GM19395 (cell line): Measurements from ENCODE around the gene XIRP2.

ENCODE experiments used
- ATAC-seq: cut with Tn5 transposase; IDR thresholded peaks from one replicate; pipeline ENCODE4 v1.9.1; 2021; ENCODE audit warnings: mild to moderate bottlenecking, moderate library complexity; ENCODE audit not compliant: unreplicated experiment

XIRP2 gene, protein sequence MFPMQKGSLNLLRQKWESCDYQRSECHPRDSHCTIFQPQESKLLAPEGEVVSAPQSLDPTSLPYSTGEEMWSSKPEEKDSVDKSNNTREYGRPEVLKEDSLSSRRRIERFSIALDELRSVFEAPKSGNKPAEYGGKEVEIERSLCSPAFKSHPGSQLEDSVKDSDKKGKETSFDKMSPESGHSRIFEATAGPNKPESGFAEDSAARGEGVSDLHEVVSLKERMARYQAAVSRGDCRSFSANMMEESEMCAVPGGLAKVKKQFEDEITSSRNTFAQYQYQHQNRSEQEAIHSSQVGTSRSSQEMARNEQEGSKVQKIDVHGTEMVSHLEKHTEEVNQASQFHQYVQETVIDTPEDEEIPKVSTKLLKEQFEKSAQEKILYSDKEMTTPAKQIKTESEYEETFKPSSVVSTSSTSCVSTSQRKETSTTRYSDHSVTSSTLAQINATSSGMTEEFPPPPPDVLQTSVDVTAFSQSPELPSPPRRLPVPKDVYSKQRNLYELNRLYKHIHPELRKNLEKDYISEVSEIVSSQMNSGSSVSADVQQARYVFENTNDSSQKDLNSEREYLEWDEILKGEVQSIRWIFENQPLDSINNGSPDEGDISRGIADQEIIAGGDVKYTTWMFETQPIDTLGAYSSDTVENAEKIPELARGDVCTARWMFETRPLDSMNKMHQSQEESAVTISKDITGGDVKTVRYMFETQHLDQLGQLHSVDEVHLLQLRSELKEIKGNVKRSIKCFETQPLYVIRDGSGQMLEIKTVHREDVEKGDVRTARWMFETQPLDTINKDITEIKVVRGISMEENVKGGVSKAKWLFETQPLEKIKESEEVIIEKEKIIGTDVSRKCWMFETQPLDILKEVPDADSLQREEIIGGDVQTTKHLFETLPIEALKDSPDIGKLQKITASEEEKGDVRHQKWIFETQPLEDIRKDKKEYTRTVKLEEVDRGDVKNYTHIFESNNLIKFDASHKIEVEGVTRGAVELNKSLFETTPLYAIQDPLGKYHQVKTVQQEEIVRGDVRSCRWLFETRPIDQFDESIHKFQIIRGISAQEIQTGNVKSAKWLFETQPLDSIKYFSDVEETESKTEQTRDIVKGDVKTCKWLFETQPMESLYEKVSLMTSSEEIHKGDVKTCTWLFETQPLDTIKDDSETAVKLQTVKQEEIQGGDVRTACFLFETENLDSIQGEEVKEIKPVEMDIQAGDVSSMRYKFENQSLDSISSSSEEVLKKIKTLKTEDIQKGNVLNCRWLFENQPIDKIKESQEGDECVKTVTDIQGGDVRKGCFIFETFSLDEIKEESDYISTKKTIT (N-terminal part only)

DNA sequence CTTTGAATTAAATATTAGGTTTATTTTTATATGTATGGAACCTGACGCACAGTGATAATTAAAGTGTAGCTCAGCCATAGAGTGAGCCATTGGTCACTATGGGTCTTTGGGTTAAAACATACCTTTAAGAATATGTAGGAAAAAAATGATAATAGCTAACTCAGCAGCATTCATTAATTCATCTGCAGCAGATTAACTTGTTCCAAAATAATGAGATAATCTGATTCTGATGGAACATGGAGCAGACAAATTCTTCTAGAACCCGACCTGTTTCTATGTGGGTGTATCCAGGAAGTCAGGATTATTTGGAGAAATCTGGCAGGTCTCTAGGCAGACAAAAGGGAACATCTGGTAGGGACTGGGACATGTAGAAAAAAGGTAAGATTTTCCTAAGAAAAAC, at the start of gene XIRP2:
Gene XIRP2, plus strand, starts transcription at position 301 of the 400 bp plus-strand sequence. CDS start 15,003 bp downstream, outside the sequence.
- no peak for ATAC-seq

DNA sequence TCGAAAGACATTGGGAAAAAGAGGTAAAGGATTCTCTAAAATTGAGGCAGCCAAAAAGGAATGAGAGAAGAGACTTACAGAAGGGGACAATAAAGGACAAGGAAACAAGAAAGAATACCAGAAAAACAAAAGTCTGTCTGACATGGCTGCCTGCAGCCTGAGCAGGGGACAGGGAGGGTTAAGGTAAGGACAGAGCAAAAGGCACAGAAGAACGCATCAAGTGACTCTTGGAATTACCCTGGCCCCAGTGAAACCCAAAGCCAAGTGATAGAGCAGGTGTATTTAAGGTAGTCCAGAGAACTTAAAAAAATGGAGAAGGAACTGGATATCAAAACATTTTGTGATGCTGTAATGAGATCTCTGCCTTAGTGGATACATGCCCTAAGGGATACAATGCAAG, 47.1 kb upstream of the XIRP2 start:
- no peak for ATAC-seq

DNA sequence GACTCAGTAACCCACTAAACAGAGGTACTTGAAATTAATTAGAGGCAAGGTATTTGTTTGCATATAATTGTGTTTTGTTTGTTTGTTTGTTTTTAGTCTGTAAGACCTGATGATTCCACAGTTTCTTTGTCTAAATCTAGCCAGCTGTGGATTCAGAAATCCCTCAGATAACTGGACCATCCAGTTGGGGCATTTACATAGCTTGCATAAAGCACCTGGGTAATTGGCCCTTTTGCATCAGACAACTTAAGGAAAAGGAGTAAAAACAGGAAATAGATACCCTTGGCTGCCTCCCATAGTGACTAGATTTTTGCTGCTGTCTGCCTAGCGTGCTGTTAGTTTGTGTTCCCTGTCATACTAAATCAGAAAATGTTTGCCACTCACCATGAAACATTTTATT, 46.6 kb upstream of the XIRP2 start:
- ATAC-seq: no peak

DNA sequence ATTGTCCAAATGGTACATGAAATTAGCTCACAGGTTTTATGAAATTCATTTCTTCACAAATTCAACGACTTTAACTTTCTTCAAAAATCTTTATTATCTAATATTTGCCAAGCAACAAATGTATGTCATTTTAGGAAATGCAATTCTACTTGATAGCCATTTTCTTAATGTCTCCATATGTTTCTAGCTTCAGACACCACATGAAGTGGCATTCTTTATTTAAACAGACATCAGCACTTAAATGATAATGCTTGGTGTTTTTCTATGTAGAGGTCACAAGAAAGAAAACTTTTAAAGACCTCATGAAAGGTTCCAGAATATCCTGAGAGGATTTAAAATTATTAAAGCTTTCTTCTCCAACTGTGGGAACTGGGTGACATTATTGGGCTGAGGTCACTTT, 44.2 kb upstream of the XIRP2 start:
- ATAC-seq: no peak

DNA sequence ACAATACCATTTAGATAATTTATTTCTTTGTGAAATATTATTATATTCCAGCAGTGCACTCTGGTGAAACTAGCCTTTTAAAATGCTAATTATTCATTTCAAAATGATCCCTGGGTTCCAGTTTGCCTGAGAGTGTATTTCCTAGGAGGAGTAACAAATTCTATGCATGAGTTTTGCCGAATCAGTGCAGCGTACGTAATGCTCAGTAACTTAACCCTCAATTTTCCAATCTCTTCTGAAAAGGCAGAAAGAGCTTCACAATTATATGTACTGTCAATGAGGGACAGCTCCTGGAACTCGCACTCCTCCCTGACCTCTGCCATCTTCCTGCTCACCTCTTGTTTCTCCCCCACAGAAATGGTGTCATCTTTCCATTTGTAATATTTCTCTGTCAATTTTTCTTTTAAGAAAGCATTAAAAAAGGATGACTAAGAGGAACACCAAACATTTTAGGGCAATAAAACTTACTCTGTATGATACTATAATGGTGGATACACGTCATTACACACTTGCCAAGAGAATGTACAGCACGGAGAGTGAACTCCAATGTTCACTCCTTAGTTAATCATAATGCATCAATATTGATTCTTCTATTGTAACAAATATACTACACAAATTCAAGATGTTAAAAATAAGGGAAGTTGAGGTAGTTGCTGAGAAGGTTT, 25.7 kb upstream of the XIRP2 start:
- no peak for ATAC-seq

DNA sequence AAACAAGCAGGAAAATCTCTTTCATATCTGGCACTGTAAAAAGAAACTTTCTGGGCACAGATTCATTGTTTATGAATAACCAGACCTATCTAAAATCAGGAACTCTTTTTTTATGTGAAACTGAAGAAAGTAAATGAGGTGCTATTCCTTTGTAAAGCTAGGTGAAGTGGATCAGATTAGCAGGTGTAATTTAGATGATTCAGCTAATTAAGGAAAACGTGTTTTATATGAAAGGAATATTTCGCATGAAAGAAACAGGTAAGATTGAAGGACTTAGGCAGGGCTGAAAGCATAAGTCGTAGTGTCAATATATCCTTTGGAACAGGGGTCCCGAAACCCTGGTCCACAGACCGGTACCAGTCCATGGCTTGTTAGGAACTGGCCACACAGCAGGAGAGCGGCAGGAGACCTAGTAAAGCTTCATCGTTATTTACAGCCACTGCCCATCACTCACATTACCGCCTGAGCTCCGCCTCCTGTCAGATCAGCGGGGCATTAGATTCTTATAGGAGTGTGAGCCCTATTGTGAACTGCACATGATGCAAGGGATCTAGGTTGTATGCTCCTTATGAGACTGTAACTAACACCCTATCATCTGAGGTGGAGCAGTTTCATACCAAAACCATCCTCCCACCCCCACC, 20.3 kb upstream of the XIRP2 start:
- ATAC-seq: no peak

DNA sequence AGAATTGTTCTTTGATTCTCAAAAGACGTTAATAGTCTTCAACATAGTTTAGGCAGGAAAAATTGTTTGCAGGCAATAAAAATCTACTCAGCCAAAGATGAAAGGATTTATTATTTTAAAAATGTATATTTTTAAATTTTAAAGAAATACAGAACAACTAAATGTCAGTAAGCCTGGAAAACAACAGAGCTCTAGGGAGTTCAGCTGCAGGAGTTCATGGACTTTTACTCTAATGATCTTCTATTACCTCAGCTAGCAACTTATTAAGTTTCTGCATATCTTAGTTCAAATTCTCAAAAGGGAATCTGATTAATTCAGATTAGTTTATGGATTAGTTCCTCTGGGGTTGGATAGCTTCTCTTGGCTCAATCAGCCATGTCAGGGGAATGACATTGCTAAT, 17.9 kb upstream of the XIRP2 start:
- no peak for ATAC-seq

DNA sequence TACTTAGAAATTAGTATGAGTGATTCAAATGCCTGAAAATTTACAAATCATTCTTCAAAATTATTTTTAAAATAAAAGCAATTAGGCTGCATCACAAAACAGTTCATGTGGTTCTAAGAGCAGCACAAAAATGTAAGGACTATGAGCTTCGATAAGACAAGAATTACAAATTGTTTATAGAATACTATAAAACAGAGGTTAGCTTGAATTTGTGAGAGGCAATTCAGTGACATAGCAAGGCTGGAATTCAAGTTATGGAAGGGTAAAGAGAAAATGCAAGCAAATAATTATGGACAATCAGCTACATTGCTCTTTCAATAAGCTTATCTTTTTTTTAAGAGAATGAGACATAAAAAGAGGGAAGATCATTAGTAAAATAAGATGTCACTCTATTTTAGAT, 7.1 kb upstream of the XIRP2 start:
- no peak for ATAC-seq

DNA sequence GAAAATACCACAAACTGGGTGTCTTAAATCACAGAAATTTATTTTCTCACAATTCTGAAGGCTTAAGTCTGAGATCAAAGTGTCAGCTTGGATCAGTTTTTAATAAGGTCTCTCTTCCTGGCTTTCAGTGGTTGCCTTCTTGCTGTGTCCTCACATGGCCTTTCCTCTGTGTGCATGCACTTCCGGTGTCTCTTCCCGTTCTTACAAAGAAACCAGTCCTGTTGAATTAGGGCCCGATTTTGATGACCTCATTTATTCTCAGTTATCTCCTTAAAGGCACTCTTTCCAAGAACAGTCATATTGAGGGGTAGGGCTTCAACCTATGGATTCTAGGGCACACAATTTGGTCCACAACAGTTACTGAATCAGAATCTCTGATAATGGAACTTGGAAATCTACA, 5.4 kb upstream of the XIRP2 start:
- ATAC-seq: no peak

DNA sequence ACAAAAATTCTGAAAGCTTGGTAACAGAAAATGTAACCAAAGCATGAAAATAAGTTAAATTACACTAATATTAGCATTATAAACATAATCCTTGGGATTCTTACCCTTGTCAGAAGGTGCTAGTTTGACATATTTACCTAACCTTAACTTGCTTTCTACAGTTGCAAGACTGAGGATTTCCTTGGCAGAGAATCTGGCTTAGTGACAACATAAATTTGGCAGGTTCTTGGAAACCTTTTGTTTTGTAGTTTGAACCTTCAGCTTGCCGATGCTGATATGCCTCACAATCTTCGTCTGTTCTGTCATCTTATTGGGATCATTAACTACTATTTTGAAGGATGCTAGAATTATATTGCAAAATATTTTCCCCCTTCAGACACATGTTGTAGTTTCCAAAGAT, 3.4 kb downstream of the XIRP2 start:
- ATAC-seq: no peak

DNA sequence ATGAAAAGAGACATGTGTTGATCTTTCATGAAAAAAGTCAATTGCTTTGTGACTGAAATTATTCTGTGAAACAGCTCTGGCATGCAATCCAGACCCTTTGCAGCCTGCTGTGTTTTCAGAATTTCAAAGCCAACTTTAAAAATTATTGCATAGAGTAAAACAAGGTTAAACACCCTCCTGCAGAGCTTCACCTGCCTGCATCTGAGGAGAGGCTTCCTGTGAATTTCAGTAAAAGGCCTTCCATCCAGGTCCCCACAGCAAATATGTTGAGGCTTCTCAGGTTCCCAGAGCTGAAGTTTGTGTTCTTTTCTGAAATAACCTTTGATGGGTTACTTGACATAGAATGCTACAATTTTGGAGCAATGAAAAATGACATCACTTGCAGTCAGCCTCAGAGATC, 4.1 kb downstream of the XIRP2 start:
- ATAC-seq: no peak

DNA sequence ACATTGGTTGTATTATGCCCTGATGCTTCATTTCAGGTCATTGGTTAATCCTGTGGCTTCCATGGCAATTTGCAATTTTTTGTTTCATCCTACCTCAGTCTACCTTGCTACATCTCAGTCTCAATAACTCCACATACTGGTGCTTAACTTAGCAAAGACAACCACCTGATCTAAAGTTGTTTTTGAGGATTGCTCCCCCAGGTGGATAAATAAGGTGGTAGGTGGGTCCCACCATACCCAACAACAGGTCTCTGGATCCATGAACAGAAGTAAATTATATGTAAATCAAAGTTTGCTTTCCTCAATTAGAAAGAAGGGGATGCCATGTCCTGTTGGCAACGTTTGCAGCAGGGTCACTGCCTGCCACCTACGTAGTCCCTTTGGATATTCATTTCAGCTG, 7.0 kb downstream of the XIRP2 start:
- no peak for ATAC-seq

DNA sequence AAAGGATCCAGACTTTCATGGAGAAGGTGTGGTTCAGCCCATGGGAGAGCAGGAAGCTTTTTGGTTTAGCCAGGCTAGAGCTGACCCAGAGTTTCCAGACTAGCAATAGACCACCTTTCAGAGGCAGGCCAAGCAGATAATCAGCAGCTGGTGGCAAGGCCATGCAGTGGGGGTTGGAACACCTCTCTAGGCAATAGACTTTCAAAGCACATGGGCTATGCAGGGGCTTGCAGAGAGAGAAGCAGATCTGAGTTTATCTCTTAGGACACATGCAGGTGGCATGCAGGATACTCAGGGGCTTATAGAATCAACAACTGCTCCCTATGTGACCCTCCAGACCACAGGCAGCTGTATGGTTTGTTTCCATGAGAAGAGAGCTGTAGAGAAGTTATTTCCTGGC, 9.4 kb downstream of the XIRP2 start:
- no peak for ATAC-seq

DNA sequence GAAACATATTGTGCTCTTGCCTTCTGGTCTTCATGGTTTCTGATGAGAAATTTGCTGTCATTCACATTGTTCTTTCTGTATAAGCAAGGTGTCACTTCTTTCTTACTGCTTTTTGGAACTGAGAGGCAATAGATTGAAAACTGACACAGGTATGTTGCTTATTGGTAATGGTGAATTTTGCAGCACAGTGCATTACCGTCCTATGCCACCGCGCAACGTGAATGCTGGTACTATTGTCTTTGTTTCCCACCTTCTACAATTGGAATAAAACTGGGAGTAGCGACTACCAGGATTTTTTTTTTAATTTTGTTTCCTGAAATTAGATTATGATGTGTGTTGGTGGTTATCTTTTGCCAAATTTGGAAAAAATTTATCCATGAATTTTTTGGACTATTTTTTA, 11.4 kb downstream of the XIRP2 start:
- ATAC-seq: no peak

DNA sequence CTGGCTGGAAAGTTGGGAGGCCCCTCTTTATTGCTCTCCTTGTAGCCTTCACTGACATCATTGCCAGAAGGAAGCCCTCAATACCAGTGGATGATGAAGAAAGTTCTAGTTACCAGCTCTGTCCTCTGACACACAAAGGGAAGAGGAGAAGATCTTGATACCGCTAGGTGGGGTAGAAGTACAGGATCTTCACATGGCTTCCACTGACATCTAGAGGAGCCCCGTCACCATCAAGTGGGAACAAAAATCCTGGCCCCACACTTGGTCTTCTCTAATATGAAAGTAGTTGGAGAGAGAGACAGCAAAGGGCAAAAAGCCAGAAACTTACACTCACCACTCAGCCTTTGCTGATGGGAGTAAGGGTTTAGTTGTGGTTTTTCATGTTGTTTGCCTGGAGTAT, 12.4 kb downstream of the XIRP2 start:
- no peak for ATAC-seq

DNA sequence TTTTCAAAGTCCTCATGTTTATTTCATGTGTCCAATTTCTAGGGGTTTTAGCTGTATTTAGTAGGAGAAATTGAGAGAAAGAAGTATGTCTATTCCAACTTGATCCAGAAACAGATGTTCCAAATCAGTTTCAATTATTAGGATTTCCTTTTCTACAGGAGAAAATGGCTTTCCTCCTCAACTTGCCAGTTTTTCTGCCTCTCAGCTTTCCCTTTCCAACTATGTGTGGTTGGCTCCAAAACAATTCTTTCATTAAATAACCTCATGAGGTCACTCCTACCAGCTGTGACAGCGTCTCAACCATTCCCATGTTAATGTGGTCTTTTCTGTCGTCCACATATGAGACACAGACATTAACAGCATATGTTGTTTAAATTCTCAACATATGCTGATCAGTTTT, 13.1 kb downstream of the XIRP2 start:
- no peak for ATAC-seq

DNA sequence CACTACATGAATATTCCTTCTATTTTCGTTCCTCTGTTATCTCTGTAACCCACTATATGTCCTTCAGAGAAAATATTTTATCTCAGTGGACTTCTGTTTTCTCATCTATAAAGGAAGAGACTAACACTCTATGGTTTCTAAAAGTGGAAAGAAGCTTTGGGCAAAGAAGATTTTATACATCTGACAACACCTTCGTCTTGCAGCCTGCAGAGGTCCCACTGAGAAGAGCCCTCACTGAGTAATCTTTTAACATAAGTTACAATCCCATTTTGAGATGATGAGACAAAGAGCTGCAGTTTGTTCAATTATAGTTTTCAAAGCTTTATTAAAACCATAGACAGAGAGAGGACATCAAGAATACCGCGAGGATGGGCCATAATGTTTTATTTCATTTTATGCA, 28.7 kb downstream of the XIRP2 start:
- no peak for ATAC-seq

DNA sequence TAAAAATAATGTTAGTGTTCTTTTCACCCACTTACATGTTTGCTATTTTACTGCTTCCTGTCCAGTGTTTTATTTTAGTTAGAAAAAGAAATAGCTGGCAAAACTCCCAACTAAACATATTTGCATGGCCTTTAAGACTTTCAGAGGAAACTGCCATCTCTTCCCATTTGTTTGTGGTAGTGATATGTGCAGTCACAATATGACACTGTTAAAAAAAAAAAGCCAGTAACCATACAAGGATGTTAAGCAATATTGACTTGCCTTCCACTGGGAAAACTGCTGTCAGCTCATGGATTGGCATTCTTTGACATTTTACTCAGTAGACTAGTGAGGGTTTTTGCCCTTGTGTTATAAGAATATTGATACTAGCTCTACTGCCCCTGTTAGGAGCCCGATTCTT, 29.1 kb downstream of the XIRP2 start:
- no peak for ATAC-seq

DNA sequence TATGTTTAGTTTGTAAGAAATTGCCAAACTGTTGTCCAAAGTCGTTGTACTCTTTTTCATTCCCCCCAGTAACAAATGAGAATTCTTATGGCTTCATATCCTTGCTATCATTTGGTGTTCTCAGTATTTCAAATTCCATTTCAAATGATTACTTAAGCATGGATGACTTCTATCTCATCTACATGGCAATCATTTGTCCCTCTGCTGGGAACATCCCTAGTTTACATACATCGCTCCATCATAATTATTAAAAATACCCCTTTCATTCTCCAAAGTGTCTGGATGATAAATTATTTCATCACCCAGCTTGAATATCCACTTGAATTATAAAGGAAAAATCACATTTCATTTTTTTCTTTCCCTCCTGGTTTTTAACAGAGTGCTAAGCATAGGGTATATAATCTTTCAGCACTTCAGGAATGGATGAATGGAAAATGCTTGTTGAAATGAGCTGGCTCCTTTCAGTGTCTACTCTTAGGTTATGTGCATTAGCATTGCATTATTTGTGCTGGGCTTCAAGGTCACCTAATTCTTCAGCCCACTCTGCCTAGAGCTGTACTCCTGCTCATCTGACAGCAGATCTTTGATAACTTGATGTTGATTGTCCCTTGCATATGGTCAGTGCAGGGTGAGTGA, 33.1 kb downstream of the XIRP2 start:
- no peak for ATAC-seq

DNA sequence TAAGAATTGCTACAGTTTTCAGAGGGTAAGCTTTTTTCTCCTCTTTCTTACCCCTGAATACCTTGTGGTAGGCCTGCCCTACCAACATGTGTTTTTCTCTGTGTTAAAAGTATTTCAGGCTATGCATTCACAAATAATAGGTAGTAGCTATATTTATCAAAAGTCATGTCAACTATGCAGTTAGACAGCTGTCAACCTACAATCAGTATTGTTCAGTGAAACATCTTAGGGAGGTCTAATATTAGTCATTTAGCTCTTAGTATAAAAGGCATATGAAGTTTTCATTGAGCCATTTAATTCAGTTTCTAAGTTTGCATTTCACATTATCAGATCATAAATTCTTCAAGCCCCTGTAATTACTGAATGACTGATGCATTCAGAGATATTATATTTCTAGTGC, 36.7 kb downstream of the XIRP2 start:
- ATAC-seq: no peak
